ENCODE data around the gene STXBP6.
A peak's percentile ranks its signal among the peaks of the same experiment; 100 is the strongest.

The STXBP6 gene

DNA sequence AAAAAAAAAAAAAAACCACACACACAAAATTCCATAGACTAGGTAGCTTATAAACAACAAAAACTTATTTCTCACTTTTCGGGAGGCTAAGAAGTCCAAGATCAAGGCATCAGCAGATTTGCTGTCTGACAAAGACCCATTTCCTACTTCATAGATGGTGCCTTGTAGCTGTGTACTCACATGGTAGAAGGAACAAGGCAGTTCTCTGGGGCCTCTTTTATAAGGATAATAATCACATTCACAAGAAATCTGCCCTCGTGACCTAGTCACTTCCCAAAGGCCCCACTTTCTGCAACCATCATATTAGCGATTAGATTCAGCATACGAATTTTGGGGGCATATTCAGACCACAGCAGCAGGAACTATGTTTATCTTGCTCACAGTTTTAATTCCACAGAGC lies 54.9 kb downstream of the STXBP6 start:
- H3K4me1 ChIP-seq = peaks cover 0 to 10% (median 0%) of the 10 kb centered on the region in 10 experiments; a peak in 4 of 20 replicates
- no peaks in the 10 kb centered on the region for H3K27me3 ChIP-seq
- no peak overlapping the region for H3K9ac ChIP-seq
- no peaks in the 10 kb centered on the region for H3K9me3 ChIP-seq (replicated peaks in 1 of 11)
- no peaks in the 10 kb centered on the region for H3K36me3 ChIP-seq
- H3K4me3 ChIP-seq = no peak overlapping the region
- H3K27ac ChIP-seq = no peak overlapping the region
- H3K4me2 ChIP-seq = no peak overlapping the region
- no peaks in the 10 kb centered on the region for H4K20me1 ChIP-seq
- TF ChIP-seq Cebpa-rat (IDR thresholded peaks at IDR 0.05) = no peak

GRCh38 chr14:24993631-24994030 lies 56.3 kb downstream of the STXBP6 start:
- Histone ChIP-seq H3K27me3 (no peaks in the 10 kb centered on the region), H3K36me3 (no peaks in the 10 kb centered on the region), H3K9me3 (replicated peaks in 1 of 11) (no peaks in the 10 kb centered on the region), H3K4me2 (peak overlapping the region in 8 of 11 experiments; percentile 5 to 36 (median 14); a peak in 6 of 22 replicates), H3K4me3 (no peak overlapping the region), H3K4me1 (peaks cover 0 to 15% (median 5%) of the 10 kb centered on the region in 10 experiments; a peak in 9 of 20 replicates), H3K27ac (no peak overlapping the region), H4K20me1 (no peaks in the 10 kb centered on the region), H3K9ac (no peak overlapping the region)
- no peak for TF ChIP-seq Cebpa-rat (IDR thresholded peaks at IDR 0.05)

GRCh38 chr14:24992624-24993360 lies 57.2 kb downstream of the STXBP6 start:
- H3K36me3 ChIP-seq = no peaks in the 10 kb centered on the region
- H3K4me3 ChIP-seq = no peak overlapping the region
- H4K20me1 ChIP-seq = no peaks in the 10 kb centered on the region
- no peaks in the 10 kb centered on the region for H3K27me3 ChIP-seq
- H3K4me2 ChIP-seq = no peak overlapping the region; a peak in 1 of 22 replicates
- H3K9me3 ChIP-seq (replicated peaks in 1 of 11) = no peaks in the 10 kb centered on the region
- no peak overlapping the region for H3K9ac ChIP-seq
- no peak for TF ChIP-seq Cebpa-rat (IDR thresholded peaks at IDR 0.05)
- H3K27ac ChIP-seq = no peak overlapping the region
- peaks cover 0 to 18% (median 9%) of the 10 kb centered on the region in 10 experiments; a peak in 9 of 20 replicates for H3K4me1 ChIP-seq

- no peaks in the 10 kb centered on the region for H3K27me3 ChIP-seq
- TF ChIP-seq Cebpa-rat (IDR thresholded peaks at IDR 0.05) = no peak
- peaks cover 0 to 18% (median 9%) of the 10 kb centered on the region in 10 experiments; a peak in 9 of 20 replicates for H3K4me1 ChIP-seq
- H4K20me1 ChIP-seq = no peaks in the 10 kb centered on the region
- no peak overlapping the region for H3K27ac ChIP-seq
- H3K36me3 ChIP-seq = no peaks in the 10 kb centered on the region
- no peak overlapping the region for H3K9ac ChIP-seq
- H3K9me3 ChIP-seq (replicated peaks in 1 of 11) = no peaks in the 10 kb centered on the region; a peak in 1 of 22 replicates
- H3K4me3 ChIP-seq = no peak overlapping the region
- no peak overlapping the region for H3K4me2 ChIP-seq
Observed at GRCh38 chr14:24991821-24992220, 58.1 kb downstream of the STXBP6 start.

- H3K9ac ChIP-seq = no peak overlapping the region
- no peak overlapping the region for H3K4me3 ChIP-seq
- peaks cover 0 to 18% (median 9%) of the 10 kb centered on the region in 10 experiments; a peak in 9 of 20 replicates for H3K4me1 ChIP-seq
- no peaks in the 10 kb centered on the region; a peak in 1 of 22 replicates for H3K9me3 ChIP-seq (replicated peaks in 1 of 11)
- H3K27me3 ChIP-seq = no peaks in the 10 kb centered on the region
- no peak overlapping the region for H3K4me2 ChIP-seq
- no peaks in the 10 kb centered on the region for H4K20me1 ChIP-seq
- H3K36me3 ChIP-seq = no peaks in the 10 kb centered on the region
- no peak for TF ChIP-seq Cebpa-rat (IDR thresholded peaks at IDR 0.05)
- no peak overlapping the region for H3K27ac ChIP-seq
Observed at GRCh38 chr14:24991288-24991687, 58.7 kb downstream of the STXBP6 start.

DNA sequence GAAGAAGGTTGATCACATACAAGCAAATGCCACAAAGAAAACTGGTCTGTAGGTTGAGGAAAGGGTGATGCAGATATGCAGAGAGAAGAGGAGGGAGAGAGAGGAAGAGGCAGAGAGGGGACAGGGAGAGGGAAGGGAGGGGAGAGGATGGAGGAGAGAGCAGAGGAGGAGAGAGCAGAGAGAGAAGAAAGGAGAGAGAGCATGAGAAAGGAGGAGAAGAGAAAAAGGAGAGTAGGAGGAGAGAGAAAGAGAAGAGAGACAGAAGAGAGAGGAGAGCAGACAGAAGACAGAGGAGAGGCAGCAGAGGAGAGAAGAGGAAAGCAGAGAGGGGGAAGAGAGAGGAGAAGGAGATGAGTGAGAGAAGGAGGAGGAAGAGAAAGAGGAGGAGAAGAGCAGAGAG lies 59.2 kb downstream of the STXBP6 start:
- H3K36me3 ChIP-seq = no peaks in the 10 kb centered on the region
- no peak overlapping the region for H3K9ac ChIP-seq
- H3K27me3 ChIP-seq = no peaks in the 10 kb centered on the region
- H3K27ac ChIP-seq = no peak overlapping the region
- peaks cover 0 to 18% (median 9%) of the 10 kb centered on the region in 10 experiments; a peak in 9 of 20 replicates for H3K4me1 ChIP-seq
- H3K4me3 ChIP-seq = no peak overlapping the region
- H3K9me3 ChIP-seq (replicated peaks in 1 of 11) = no peaks in the 10 kb centered on the region; a peak in 1 of 22 replicates
- no peak overlapping the region for H3K4me2 ChIP-seq
- TF ChIP-seq Cebpa-rat (IDR thresholded peaks at IDR 0.05) = no peak
- H4K20me1 ChIP-seq = no peaks in the 10 kb centered on the region

GRCh38 chr14:24990050-24990449 lies 59.9 kb downstream of the STXBP6 start:
- Histone ChIP-seq H3K4me3 (no peak overlapping the region), H3K36me3 (no peaks in the 10 kb centered on the region), H4K20me1 (no peaks in the 10 kb centered on the region), H3K9me3 (replicated peaks in 1 of 11) (no peaks in the 10 kb centered on the region; a peak in 1 of 22 replicates), H3K9ac (no peak overlapping the region), H3K27ac (no peak overlapping the region), H3K27me3 (no peaks in the 10 kb centered on the region), H3K4me1 (peaks cover 0 to 18% (median 9%) of the 10 kb centered on the region in 10 experiments; a peak in 9 of 20 replicates), H3K4me2 (no peak overlapping the region)
- TF ChIP-seq Cebpa-rat (IDR thresholded peaks at IDR 0.05) = no peak

- H3K4me3 ChIP-seq = no peak overlapping the region
- H3K9ac ChIP-seq = no peak overlapping the region
- no peaks in the 10 kb centered on the region; a peak in 1 of 22 replicates for H3K9me3 ChIP-seq (replicated peaks in 1 of 11)
- H3K36me3 ChIP-seq = no peaks in the 10 kb centered on the region
- peak overlapping the region in 10 of 11 experiments; percentile 6 to 50 (median 35); a peak in 15 of 22 replicates for H3K4me2 ChIP-seq
- no peak overlapping the region for H3K27ac ChIP-seq
- peaks cover 0 to 15% (median 9%) of the 10 kb centered on the region in 10 experiments; a peak in 9 of 20 replicates for H3K4me1 ChIP-seq
- H3K27me3 ChIP-seq = no peaks in the 10 kb centered on the region
- no peak for TF ChIP-seq Cebpa-rat (IDR thresholded peaks at IDR 0.05)
- no peaks in the 10 kb centered on the region for H4K20me1 ChIP-seq
Observed at GRCh38 chr14:24988760-24989159, 61.2 kb downstream of the STXBP6 start.

DNA sequence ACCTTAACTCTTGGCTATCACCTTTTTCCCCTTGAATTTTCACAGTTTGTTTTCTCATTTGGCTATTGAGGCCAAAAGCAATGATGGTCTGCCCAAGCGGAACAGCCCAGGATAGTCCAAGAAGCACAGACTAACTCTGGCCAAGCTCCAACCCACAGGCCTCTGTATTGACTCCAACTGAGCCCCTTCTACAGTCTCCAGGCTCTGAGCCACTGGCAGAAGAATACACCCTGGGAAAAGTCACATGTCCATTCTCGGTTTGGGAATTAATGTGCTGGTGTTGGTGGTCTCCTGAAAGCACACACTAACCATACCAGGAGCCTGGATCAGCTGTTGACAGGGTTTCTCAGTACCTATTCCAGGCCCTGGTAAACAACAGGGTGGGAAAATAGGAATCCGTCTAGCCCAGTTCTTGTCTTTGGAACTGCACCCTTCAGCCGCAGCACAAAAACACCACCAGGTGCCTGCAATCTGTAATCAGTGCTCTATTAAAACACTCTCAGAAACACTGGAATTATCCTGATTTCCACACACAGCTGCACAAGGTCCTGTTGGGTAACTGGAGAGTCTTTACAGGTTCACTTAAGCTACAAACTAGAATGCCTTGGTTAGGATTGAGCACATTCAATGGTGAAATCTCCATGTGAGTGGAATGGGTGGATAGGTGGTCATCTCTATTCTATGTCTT lies 63.6 kb downstream of the STXBP6 start:
- H3K4me2 ChIP-seq = no peak overlapping the region
- no peaks in the 10 kb centered on the region; a peak in 1 of 22 replicates for H3K9me3 ChIP-seq (replicated peaks in 1 of 11)
- no peak overlapping the region for H3K27ac ChIP-seq
- H4K20me1 ChIP-seq = no peaks in the 10 kb centered on the region
- peaks cover 0 to 9% (median 7%) of the 10 kb centered on the region in 10 experiments; a peak in 7 of 20 replicates for H3K4me1 ChIP-seq
- no peaks in the 10 kb centered on the region for H3K36me3 ChIP-seq
- no peak for TF ChIP-seq Cebpa-rat (IDR thresholded peaks at IDR 0.05)
- no peak overlapping the region for H3K9ac ChIP-seq
- H3K27me3 ChIP-seq = no peaks in the 10 kb centered on the region
- H3K4me3 ChIP-seq = no peak overlapping the region

Data from BLaER1 treated with 17β-estradiol and CSF1 and Interleukin-3, amounts not matched to agents 10 nM and 100 nM (cell line).